Uterus (tissue), 4 donors: Measurements from ENCODE around the gene PEX5L. TPM values are rescaled to one million over a fixed set of nuclear protein-coding genes. Genes with fewer than 3 reads are reported as not detected.

Experiments used
- DNase-seq, 2 donors: peaks; one replicate each; pipeline ENCODE4 v3.0.0-alpha.2; 2019 to 2020
- H3K27ac ChIP-seq, 2 donors: fragments of 200-600 bp; sonication (generic); 1 replicate in 1 of 2; 2 replicates in 1 of 2; pipeline ENCODE4 v1.5.1; 2016 to 2018
- H3K27me3 ChIP-seq, 2 donors: fragments of 200-600 bp; sonication (generic); one replicate each; pipeline ENCODE4 v1.5.1; 2018 to 2019; ENCODE audit warnings: control low read depth in 1 of 2
- H3K36me3 ChIP-seq, 2 donors: fragments of 200-600 bp; sonication (generic); one replicate each; pipeline ENCODE4 v1.5.1; 2019; ENCODE audit warnings: control low read depth in 1 of 2
- H3K4me1 ChIP-seq, 2 donors: fragments of 200-600 bp; sonication (generic); one replicate each; pipeline ENCODE4 v1.5.1; 2018 to 2019; ENCODE audit warnings: control low read depth in 1 of 2
- H3K4me3 ChIP-seq, 2 donors: fragments of 200-600 bp; sonication (generic); 1 replicate in 1 of 2; 2 replicates in 1 of 2; pipeline ENCODE4 v1.5.1; 2018 to 2019; ENCODE audit warnings: mild to moderate bottlenecking in 1 of 2
- H3K9me3 ChIP-seq, 2 donors: fragments of 200-600 bp; sonication (generic); one replicate each; pipeline ENCODE4 v1.5.1; 2019; ENCODE audit warnings: control low read depth in 1 of 2
- CTCF ChIP-seq, 4 experiments: fragments of 200-600 bp in 2 of 4; fragments of 450-650 bp in 2 of 4; sonication (generic) in 2 of 4; IDR thresholded peaks; one replicate each; pipeline ENCODE4 v1.5.1; 2016 to 2019; ENCODE audit warnings: antibody characterized with exemption in 4 of 4, mild to moderate bottlenecking in 2 of 4, moderate library complexity in 1 of 4
- POLR2A ChIP-seq, 2 donors: fragments of 450-650 bp; IDR thresholded peaks; one replicate each; pipeline ENCODE4 v1.6.1; 2016; ENCODE audit warnings: antibody characterized with exemption in 2 of 2, mild to moderate bottlenecking in 1 of 2, moderate library complexity in 1 of 2
- intact Hi-C: fragments of 100-400 bp; cut with DNase I; formaldehyde crosslinking; loops from one replicate; pipeline ENCODE4 v1.15.1; 2023; ENCODE audit warnings: low total_unique reads
- total RNA-seq, 4 donors: library from RNA; depleted of rRNA in 3 of 4; stranded (reverse); fragments of >200 nt in 3 of 4; gene quantifications; one replicate each; pipeline versions ENCODE4 v1.1.0 to v1.2.4, GENCODE V29; 2014 to 2023
- donor health status: DM: yes; HTN: yes; CAD: no.

Gene PEX5L
- total RNA-seq, 4 donors from 2014 or later = 0.07 to 0.34 TPM; not detected in 2

GRCh38 chr3:179868715-179869114 is 168.0 kb downstream of the PEX5L start:
- DNase-seq = no peak
- no peak for TF ChIP-seq POLR2A (IDR thresholded peaks at IDR 0.05)
- TF ChIP-seq CTCF (IDR thresholded peaks at IDR 0.05) = no peak
- intact Hi-C loops = no loop called here
- Histone ChIP-seq H3K9me3 (no peaks in the 10 kb centered on the region), H3K4me3 (no peak overlapping the region), H3K27ac (no peak overlapping the region), H3K27me3 (no peaks in the 10 kb centered on the region), H3K36me3 (no peaks in the 10 kb centered on the region), H3K4me1 (no peaks in the 10 kb centered on the region)

GRCh38 chr3:179867961-179868360 is 168.8 kb downstream of the PEX5L start:
- no peaks in the 10 kb centered on the region for H3K36me3 ChIP-seq
- H3K27ac ChIP-seq = no peak overlapping the region
- DNase-seq = no peak
- H3K27me3 ChIP-seq = no peaks in the 10 kb centered on the region
- no peaks in the 10 kb centered on the region for H3K9me3 ChIP-seq
- H3K4me3 ChIP-seq = no peak overlapping the region
- TF ChIP-seq CTCF (IDR thresholded peaks at IDR 0.05) = no peak
- no peak for TF ChIP-seq POLR2A (IDR thresholded peaks at IDR 0.05)
- H3K4me1 ChIP-seq = no peaks in the 10 kb centered on the region
- intact Hi-C loops = no loop called here

DNA sequence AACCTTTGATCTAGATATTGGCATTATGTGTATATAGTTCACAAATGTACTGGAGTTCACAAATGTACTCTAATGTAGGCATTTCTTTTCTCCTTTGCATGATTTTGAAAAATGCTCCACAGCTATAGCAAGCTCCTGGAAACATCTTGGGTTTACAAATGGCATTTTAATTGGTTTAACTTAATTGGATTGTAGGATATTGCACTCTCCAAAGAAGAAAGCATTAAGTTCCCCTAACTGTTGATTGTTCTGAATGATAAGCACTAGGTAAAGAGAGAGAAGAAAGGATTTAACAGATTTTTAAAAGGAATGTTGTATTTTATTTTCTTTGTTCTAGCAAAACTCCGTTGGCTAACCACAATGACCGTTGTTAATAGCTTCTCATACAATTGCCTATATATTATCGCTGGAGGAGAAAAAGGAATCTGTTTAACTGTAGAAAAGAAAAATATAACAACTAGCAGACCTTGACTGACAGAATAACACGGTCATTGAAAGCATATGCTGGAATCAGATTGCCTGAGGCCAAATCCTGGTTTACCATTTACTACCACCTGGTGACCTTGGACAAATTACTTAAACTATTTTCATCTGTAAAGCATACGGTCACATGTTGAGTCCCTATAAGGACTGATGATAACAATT is 170.8 kb downstream of the PEX5L start:
- Histone ChIP-seq H3K4me1 (no peaks in the 10 kb centered on the region), H3K27me3 (no peaks in the 10 kb centered on the region), H3K9me3 (no peaks in the 10 kb centered on the region), H3K27ac (no peak overlapping the region), H3K4me3 (no peak overlapping the region), H3K36me3 (no peaks in the 10 kb centered on the region)
- intact Hi-C loops = no loop called here
- TF ChIP-seq POLR2A (IDR thresholded peaks at IDR 0.05) = no peak
- TF ChIP-seq CTCF (IDR thresholded peaks at IDR 0.05) = no peak
- no peak for DNase-seq

GRCh38 chr3:179861953-179862352 is 174.8 kb downstream of the PEX5L start:
- no peaks in the 10 kb centered on the region for H3K36me3 ChIP-seq
- no peak overlapping the region for H3K4me3 ChIP-seq
- no peak for DNase-seq
- intact Hi-C loops = no loop called here
- H3K27me3 ChIP-seq = no peaks in the 10 kb centered on the region
- TF ChIP-seq CTCF (IDR thresholded peaks at IDR 0.05) = no peak
- no peak for TF ChIP-seq POLR2A (IDR thresholded peaks at IDR 0.05)
- no peaks in the 10 kb centered on the region for H3K9me3 ChIP-seq
- no peaks in the 10 kb centered on the region for H3K4me1 ChIP-seq
- no peak overlapping the region for H3K27ac ChIP-seq

GRCh38 chr3:179861292-179861691 is 175.4 kb downstream of the PEX5L start:
- no peaks in the 10 kb centered on the region for H3K9me3 ChIP-seq
- H3K27ac ChIP-seq = no peak overlapping the region
- intact Hi-C loops = no loop called here
- no peak for DNase-seq
- no peaks in the 10 kb centered on the region for H3K27me3 ChIP-seq
- H3K4me1 ChIP-seq = no peaks in the 10 kb centered on the region
- TF ChIP-seq POLR2A (IDR thresholded peaks at IDR 0.05) (no peak), CTCF (IDR thresholded peaks at IDR 0.05) (no peak)
- no peaks in the 10 kb centered on the region for H3K36me3 ChIP-seq
- H3K4me3 ChIP-seq = no peak overlapping the region
